Neutrophil (primary cell): Measurements from ENCODE around the gene CFAP221.

ENCODE experiments used
- H3K27ac ChIP-seq: fragments of 200-600 bp; sonication (generic); 2 replicates; pipeline ENCODE4 v1.5.1; 2016; ENCODE audit warnings: mild to moderate bottlenecking, moderate library complexity
- H3K27me3 ChIP-seq: fragments of 200-600 bp; sonication (generic); 2 replicates; pipeline ENCODE4 v1.6.0; 2016; ENCODE audit warnings: mild to moderate bottlenecking
- H3K36me3 ChIP-seq: fragments of 200-600 bp; sonication (generic); 2 replicates; pipeline ENCODE4 v1.5.1; 2017
- H3K4me1 ChIP-seq, 2 experiments: fragments of 200-600 bp in 1 of 2; sonication (generic) in 1 of 2; 1 replicate in 1 of 2; 2 replicates in 1 of 2; pipeline versions ENCODE4 v1.5.1 to v1.6.1; 2013 to 2016; ENCODE audit warnings: low read depth in 1 of 2, low read length in 1 of 2, mild to moderate bottlenecking in 1 of 2, moderate library complexity in 1 of 2; ENCODE audit not compliant: control insufficient read depth in 1 of 2, insufficient read depth in 1 of 2
- H3K4me3 ChIP-seq, 2 experiments: fragments of 200-600 bp in 1 of 2; sonication (generic) in 1 of 2; 1 replicate in 1 of 2; 2 replicates in 1 of 2; pipeline ENCODE4 v1.5.1; 2013 to 2016; ENCODE audit warnings: low read depth in 1 of 2, low read length in 1 of 2, mild to moderate bottlenecking in 1 of 2, moderate library complexity in 1 of 2
- H3K9me3 ChIP-seq: fragments of 200-600 bp; sonication (generic); 2 replicates; pipeline ENCODE4 v1.5.1; 2016
- TF ChIP-seq, protein P1 (sequence below): fragments of 200-600 bp; sonication (generic); IDR thresholded peaks from 2 replicates; pipeline ENCODE4 v1.5.1; 2016; ENCODE audit warnings: antibody characterized with exemption

The CFAP221 gene

DNA sequence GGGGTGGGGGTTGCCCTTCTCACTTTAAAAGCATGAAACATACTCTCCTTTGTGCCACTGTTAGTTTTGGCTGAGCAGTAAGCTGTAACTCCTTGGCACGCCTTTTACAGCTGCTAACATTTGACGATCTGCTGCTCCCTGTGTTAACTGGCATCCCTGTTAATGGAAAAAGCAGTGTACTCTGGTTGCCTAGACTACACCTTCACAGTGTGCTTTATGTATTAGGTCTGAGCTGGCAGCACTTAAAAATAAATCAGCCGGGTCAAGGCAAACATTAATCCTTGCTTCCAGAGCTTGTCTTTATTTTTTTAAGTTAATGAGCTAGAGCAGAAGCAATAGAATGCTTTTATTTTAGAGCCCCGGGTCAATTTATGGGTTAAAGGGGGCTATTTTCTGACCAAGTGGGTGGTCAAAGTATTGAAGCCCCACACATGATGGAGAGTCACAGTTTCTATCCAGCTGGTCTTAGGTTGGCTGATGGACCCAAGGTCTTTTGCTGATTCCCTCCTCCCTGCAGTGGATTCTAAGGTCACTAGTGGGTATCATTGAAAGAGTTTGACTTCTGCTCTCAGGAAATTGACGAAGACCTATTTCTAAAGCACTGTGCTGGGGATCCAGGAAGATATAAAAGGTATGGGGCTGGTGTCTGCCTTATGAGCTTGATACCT lies 54.5 kb downstream of the CFAP221 start:
- Histone ChIP-seq H3K36me3 (no peaks in the 10 kb centered on the region), H3K27ac (no peak overlapping the region), H3K4me3 (no peak overlapping the region), H3K4me1 (no peaks in the 10 kb centered on the region), H3K9me3 (no peaks in the 10 kb centered on the region), H3K27me3 (no peaks in the 10 kb centered on the region)
- TF ChIP-seq, protein P1, sequence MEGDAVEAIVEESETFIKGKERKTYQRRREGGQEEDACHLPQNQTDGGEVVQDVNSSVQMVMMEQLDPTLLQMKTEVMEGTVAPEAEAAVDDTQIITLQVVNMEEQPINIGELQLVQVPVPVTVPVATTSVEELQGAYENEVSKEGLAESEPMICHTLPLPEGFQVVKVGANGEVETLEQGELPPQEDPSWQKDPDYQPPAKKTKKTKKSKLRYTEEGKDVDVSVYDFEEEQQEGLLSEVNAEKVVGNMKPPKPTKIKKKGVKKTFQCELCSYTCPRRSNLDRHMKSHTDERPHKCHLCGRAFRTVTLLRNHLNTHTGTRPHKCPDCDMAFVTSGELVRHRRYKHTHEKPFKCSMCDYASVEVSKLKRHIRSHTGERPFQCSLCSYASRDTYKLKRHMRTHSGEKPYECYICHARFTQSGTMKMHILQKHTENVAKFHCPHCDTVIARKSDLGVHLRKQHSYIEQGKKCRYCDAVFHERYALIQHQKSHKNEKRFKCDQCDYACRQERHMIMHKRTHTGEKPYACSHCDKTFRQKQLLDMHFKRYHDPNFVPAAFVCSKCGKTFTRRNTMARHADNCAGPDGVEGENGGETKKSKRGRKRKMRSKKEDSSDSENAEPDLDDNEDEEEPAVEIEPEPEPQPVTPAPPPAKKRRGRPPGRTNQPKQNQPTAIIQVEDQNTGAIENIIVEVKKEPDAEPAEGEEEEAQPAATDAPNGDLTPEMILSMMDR, result no peak

DNA sequence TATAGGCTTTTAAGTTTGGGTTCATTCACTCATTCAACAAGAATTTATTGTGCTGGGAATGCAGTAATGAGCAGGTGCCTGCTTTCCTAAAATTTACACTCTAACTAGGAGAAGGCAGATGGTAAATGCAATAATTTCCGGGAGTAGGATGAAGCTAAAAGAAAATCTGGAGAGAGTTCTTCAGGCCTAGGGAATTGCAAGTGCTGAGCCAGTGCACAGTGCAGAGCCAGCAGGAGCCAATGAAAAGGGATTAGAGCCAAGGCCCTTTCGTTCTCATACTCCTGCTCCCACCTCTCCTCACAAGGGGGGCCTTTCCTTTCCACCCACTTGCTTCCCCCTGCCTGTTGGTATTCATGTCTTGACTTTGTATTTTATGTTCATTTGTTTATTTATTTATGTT lies 55.1 kb downstream of the CFAP221 start:
- TF ChIP-seq, protein P1, result no peak
- Histone ChIP-seq H3K4me1 (no peaks in the 10 kb centered on the region), H3K4me3 (no peak overlapping the region), H3K27ac (no peak overlapping the region), H3K36me3 (no peaks in the 10 kb centered on the region), H3K27me3 (no peaks in the 10 kb centered on the region), H3K9me3 (no peaks in the 10 kb centered on the region)

DNA sequence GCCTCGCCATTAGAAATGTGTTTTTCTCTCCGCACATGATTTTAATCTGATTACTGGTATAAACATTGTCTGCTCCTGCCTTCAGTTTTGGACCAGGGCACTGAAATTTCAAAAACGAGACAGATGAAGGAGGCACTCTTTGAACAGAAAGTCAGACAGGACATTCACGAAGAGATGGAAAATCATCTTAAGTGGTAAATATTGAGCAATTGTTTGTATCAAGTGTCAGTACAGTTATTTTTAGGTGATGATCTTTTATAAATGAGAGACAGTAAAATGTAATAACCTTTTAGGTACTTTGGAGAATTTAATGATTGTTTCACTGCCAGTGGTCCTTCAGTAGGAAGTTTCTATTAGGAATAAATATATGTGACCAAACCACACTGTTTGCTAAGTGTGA lies 60.8 kb downstream of the CFAP221 start:
- Histone ChIP-seq H3K36me3 (no peaks in the 10 kb centered on the region), H3K4me3 (no peak overlapping the region), H3K4me1 (no peaks in the 10 kb centered on the region), H3K27me3 (peaks cover 34% of the 10 kb centered on the region), H3K9me3 (no peaks in the 10 kb centered on the region), H3K27ac (no peak overlapping the region)
- TF ChIP-seq, protein P1, result no peak

DNA sequence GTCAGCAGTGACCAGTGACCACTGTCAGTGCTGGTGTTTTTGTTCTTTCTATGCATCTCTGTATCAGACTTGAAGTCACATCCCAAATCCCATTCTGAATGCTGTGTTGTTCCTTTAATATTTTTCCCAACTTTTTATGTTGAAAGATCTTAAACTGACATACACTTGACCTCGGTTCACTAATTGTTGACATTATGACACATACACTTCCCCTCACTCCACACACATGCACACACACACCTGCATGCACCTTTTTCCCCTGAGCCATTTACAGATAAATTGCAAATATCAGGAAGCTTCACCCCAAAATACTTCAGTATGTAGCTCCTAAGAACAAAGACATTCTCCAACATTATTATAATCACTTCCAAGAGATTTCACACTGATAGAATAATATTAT lies 62.4 kb downstream of the CFAP221 start:
- no peaks in the 10 kb centered on the region for H3K9me3 ChIP-seq
- H3K27ac ChIP-seq, result no peak overlapping the region
- peaks cover 34% of the 10 kb centered on the region for H3K27me3 ChIP-seq
- TF ChIP-seq, protein P1, result no peak
- H3K36me3 ChIP-seq, result no peaks in the 10 kb centered on the region
- no peak overlapping the region for H3K4me3 ChIP-seq
- no peaks in the 10 kb centered on the region for H3K4me1 ChIP-seq

DNA sequence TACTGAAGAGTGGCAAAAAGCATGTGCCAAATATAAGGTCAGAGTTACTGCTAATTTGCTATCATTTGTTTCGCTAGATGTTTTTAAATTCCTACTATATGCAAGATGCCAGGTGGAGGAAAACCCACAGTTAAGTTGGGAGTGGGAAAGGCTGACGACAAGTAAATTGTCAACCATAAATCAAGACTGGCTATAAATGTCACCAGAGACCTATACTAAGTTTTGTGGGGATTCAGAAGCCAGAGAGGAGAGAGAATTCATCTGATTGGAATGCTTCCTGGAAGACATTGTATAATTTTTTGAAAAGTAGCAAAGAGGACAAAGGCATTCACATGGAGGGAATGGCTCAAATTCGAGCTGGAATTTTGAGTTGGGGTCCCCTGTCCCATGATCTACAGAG lies 64.3 kb downstream of the CFAP221 start:
- TF ChIP-seq, protein P1, result no peak
- Histone ChIP-seq H3K27ac (no peak overlapping the region), H3K27me3 (peaks cover 34% of the 10 kb centered on the region)

More for the DNA sequence above, 64.3 kb downstream of the CFAP221 start:
- H3K4me3 ChIP-seq, result no peak overlapping the region
- no peaks in the 10 kb centered on the region for H3K9me3 ChIP-seq
- no peaks in the 10 kb centered on the region for H3K36me3 ChIP-seq
- no peaks in the 10 kb centered on the region for H3K4me1 ChIP-seq
